ENCODE measurements around the gene MYOZ3. TPM values are rescaled to one million over a fixed set of nuclear protein-coding genes. Genes with fewer than 3 reads are reported as not detected.

The MYOZ3 gene
- total and polyA plus RNA-seq, 2 of the 8 experiments (the other 6 are each of a cell fraction or from before 2014, with no cell fraction given), result 9.6 to 19.1 TPM

DNA sequence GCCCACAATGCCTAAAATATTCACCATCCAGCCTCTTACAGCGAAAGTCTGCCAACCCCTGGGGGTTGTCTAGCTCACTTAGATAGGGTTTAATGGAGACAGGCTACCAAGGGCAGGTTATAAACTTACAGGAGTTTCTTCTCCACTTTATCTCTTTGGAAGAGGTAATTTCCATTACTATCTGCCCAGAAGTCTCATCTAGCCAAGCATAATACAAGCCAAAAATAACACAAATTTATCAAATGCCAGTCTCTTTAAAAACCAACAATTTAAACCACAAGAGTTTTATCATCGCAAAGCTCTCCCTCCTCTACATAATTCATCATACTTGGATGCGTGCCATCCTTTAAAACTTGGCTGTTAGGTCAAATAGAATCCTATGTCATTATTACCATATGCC lies 33.6 kb downstream of the MYOZ3 start:
- no peak overlapping the region for H3K4me2 ChIP-seq (ENCODE audit: insufficient read depth in 1 of 2, low read depth in 2 of 2, low read length in 2 of 2)
- no peak overlapping the region for H2BK20ac ChIP-seq (ENCODE audit: low read length)
- no peak overlapping the region for H3K56ac ChIP-seq (replicated peaks; ENCODE audit: insufficient read length, low read depth, low read length)
- H3K9me3 ChIP-seq (ENCODE audit: insufficient read depth in 2 of 2, low read depth in 1 of 2, low read length in 1 of 2), result no peaks in the 10 kb centered on the region
- ChIA-PET POLR2A (ENCODE audit: partially characterized antibody) (interaction anchor here (0.7 to 3.1 kb wide), 3 partner anchors 12 to 150 kb away, joined by 3 to 9 read pairs (median 3); no protein-coding TSS in a partner anchor), CTCF (ENCODE audit: partially characterized antibody) (interaction anchor here (0.6 to 1.8 kb wide), 3 partner anchors 15 to 149 kb away, joined by 3 to 5 read pairs (median 4); no protein-coding TSS in a partner anchor)
- H3K4me1 ChIP-seq (replicated peaks in 1 of 4; ENCODE audit: control insufficient read depth in 3 of 4, insufficient read depth in 4 of 4, low read length in 3 of 4), result peaks cover 0 to 2% (median 0%) of the 10 kb centered on the region in 4 experiments; a peak in 1 of 7 replicates
- H3K9ac ChIP-seq (replicated peaks in 1 of 4; ENCODE audit: extremely low read depth in 1 of 4, low read depth in 3 of 4, low read length in 3 of 4), result no peak overlapping the region
- H3K27me3 ChIP-seq (replicated peaks in 1 of 4; ENCODE audit: control insufficient read depth in 3 of 4, extremely low read depth in 1 of 4, insufficient read depth in 3 of 4, low read length in 3 of 4), result no peaks in the 10 kb centered on the region
- H3K27ac ChIP-seq (ENCODE audit: low read depth, low read length), result no peak overlapping the region
- H3K4me3 ChIP-seq (ENCODE audit: extremely low read depth in 1 of 4, insufficient read depth in 2 of 4, low read depth in 3 of 4, low read length in 4 of 4), result no peak overlapping the region
- H3K4ac ChIP-seq (replicated peaks; ENCODE audit: insufficient read length, low read depth, low read length), result no peak overlapping the region
- no peak for FAIRE-seq
- no peak overlapping the region for H2BK15ac ChIP-seq (ENCODE audit: low read length)
- H2BK12ac ChIP-seq (ENCODE audit: low read depth, low read length), result no peak overlapping the region
- H3K79me1 ChIP-seq (ENCODE audit: low read depth, low read length), result peaks cover 1% of the 10 kb centered on the region; the same call in 1 of the 2 replicates
- H2AK5ac ChIP-seq (ENCODE audit: low read depth, low read length), result no peak overlapping the region
- H3K18ac ChIP-seq (ENCODE audit: extremely low read depth, low read length), result no peak overlapping the region
- 92% methylated on average over 3 of the region's 3 CpGs; no CpG with 5 or more reads in 1 of the 2 experiments for WGBS, 2 experiments (ENCODE audit: extremely low coverage in 1 of 2, insufficient coverage in 1 of 2, insufficient read length in 1 of 2, insufficient replicate concordance in 2 of 2, low coverage in 1 of 2, low lambda C conversion rate in 2 of 2, missing lambda C conversion rate in 1 of 2)
- H2BK120ac ChIP-seq (replicated peaks; ENCODE audit: low read depth, low read length), result no peak overlapping the region
- peaks cover 39 to 85% (median 78%) of the 10 kb centered on the region in 4 experiments for H3K36me3 ChIP-seq (ENCODE audit: control insufficient read depth in 2 of 4, insufficient read depth in 4 of 4, low read length in 3 of 4)
- DNase-seq (ENCODE audit: low read depth in 1 of 2, low spot score in 2 of 2), result no peak
- no peak overlapping the region for H3K14ac ChIP-seq (ENCODE audit: insufficient read length)
- H4K8ac ChIP-seq (ENCODE audit: extremely low read depth, insufficient read depth, low read length), result no peak overlapping the region
- no peaks in the 10 kb centered on the region for H4K20me1 ChIP-seq (replicated peaks in 1 of 2; ENCODE audit: control insufficient read depth in 1 of 2, insufficient read depth in 2 of 2, low read length in 2 of 2)
- H3K23ac ChIP-seq (ENCODE audit: insufficient read length), result no peak overlapping the region
- H2BK5ac ChIP-seq (ENCODE audit: low read depth, low read length), result no peak overlapping the region
- no peak overlapping the region for H4K91ac ChIP-seq (replicated peaks; ENCODE audit: insufficient read length, low read length)
- no peaks in the 10 kb centered on the region for H3K23me2 ChIP-seq (ENCODE audit: low read depth, low read length)
- H3K79me2 ChIP-seq (ENCODE audit: control insufficient read depth in 1 of 2, insufficient read depth in 2 of 2, low read length in 2 of 2), result peaks cover 0 to 5% of the 10 kb centered on the region in 2 experiments; a peak in 2 of 4 replicates
- H4K5ac ChIP-seq (ENCODE audit: insufficient read length, low read depth, low read length), result no peak overlapping the region
- H2AFZ ChIP-seq (ENCODE audit: low read length), result no peak overlapping the region
- TF ChIP-seq RNF2 (IDR thresholded peaks at IDR 0.05; ENCODE audit: borderline replicate concordance, low read depth, low read length, missing control alignments, poor library complexity, severe bottlenecking) (no peak), GTF2F1 (IDR thresholded peaks at IDR 0.05; ENCODE audit: borderline replicate concordance, low read depth, low read length) (no peak), JUN (IDR thresholded peaks at IDR 0.05; ENCODE audit: low read depth, low read length) (no peak), SP1 (IDR thresholded peaks at IDR 0.05; ENCODE audit: low read depth, low read length) (no peak), TAF1 (IDR thresholded peaks at IDR 0.05; ENCODE audit: low read depth, low read length) (no peak), HDAC2 (IDR thresholded peaks at IDR 0.05; ENCODE audit: borderline replicate concordance in 1 of 2, low read depth in 2 of 2, low read length in 2 of 2) (no peak), NANOG (IDR thresholded peaks at IDR 0.05; ENCODE audit: insufficient read depth, low read depth, low read length, poor library complexity, severe bottlenecking) (no peak), MAFK (IDR thresholded peaks at IDR 0.05; ENCODE audit: low read depth, low read length) (no peak), HDAC6 (IDR thresholded peaks at IDR 0.05; ENCODE audit: low read depth, low read length) (no peak), ASH2L (IDR thresholded peaks at IDR 0.05; ENCODE audit: low read length) (no peak), RAD21 (IDR thresholded peaks at IDR 0.05 in 1 of 2, conservative IDR thresholded peaks at IDR 0.05 in 1 of 2; ENCODE audit: low read depth in 2 of 2, low read length in 2 of 2) (no peak)
- TF ChIP-seq, protein P1, sequence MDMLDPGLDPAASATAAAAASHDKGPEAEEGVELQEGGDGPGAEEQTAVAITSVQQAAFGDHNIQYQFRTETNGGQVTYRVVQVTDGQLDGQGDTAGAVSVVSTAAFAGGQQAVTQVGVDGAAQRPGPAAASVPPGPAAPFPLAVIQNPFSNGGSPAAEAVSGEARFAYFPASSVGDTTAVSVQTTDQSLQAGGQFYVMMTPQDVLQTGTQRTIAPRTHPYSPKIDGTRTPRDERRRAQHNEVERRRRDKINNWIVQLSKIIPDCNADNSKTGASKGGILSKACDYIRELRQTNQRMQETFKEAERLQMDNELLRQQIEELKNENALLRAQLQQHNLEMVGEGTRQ (IDR thresholded peaks at IDR 0.05; ENCODE audit: low read length), result no peak
